ENCODE results near the gene DNAJC1.

DNAJC1 gene

GRCh38 chr10:21981118-21981517 lies 22.4 kb downstream of the DNAJC1 start:
- TF ChIP-seq CTCF (IDR thresholded peaks at IDR 0.05; ENCODE audit: low read depth, low read length) = no peak
- Histone ChIP-seq H3K27me3 (no peaks in the 10 kb centered on the region), H3K36me3 (no peaks in the 10 kb centered on the region), H3K4me1 (peaks cover 20% of the 10 kb centered on the region; the same call in 1 of the 2 replicates), H3K9me3 (no peaks in the 10 kb centered on the region), H3K4me3 (ENCODE audit: low read depth, low read length) (no peak overlapping the region)
- DNase-seq = no peak

GRCh38 chr10:21980691-21981090 lies 22.8 kb downstream of the DNAJC1 start:
- no peak for DNase-seq
- Histone ChIP-seq H3K4me3 (ENCODE audit: low read depth, low read length) (no peak overlapping the region), H3K4me1 (peaks cover 22% of the 10 kb centered on the region; the same call in 1 of the 2 replicates), H3K36me3 (no peaks in the 10 kb centered on the region), H3K27me3 (no peaks in the 10 kb centered on the region), H3K9me3 (no peaks in the 10 kb centered on the region)
- no peak for TF ChIP-seq CTCF (IDR thresholded peaks at IDR 0.05; ENCODE audit: low read depth, low read length)

GRCh38 chr10:21978191-21978862 lies 25.2 kb downstream of the DNAJC1 start:
- Histone ChIP-seq H3K4me3 (ENCODE audit: low read depth, low read length) (no peak overlapping the region), H3K36me3 (no peaks in the 10 kb centered on the region), H3K4me1 (peaks cover 27% of the 10 kb centered on the region), H3K9me3 (no peaks in the 10 kb centered on the region), H3K27me3 (no peaks in the 10 kb centered on the region)
- no peak for DNase-seq
- no peak for TF ChIP-seq CTCF (IDR thresholded peaks at IDR 0.05; ENCODE audit: low read depth, low read length)

GRCh38 chr10:21976739-21977138 lies 26.8 kb downstream of the DNAJC1 start:
- Histone ChIP-seq H3K4me3 (ENCODE audit: low read depth, low read length) (no peak overlapping the region), H3K27me3 (no peaks in the 10 kb centered on the region), H3K9me3 (no peaks in the 10 kb centered on the region), H3K4me1 (peaks cover 26% of the 10 kb centered on the region), H3K36me3 (no peaks in the 10 kb centered on the region)
- no peak for DNase-seq
- no peak for TF ChIP-seq CTCF (IDR thresholded peaks at IDR 0.05; ENCODE audit: low read depth, low read length)

- H3K36me3 ChIP-seq = no peaks in the 10 kb centered on the region
- no peaks in the 10 kb centered on the region for H3K27me3 ChIP-seq
- no peak overlapping the region for H3K4me3 ChIP-seq (ENCODE audit: low read depth, low read length)
- no peak for DNase-seq
- H3K9me3 ChIP-seq = no peaks in the 10 kb centered on the region
- no peak for TF ChIP-seq CTCF (IDR thresholded peaks at IDR 0.05; ENCODE audit: low read depth, low read length)
- peaks cover 23% of the 10 kb centered on the region for H3K4me1 ChIP-seq
Observed at GRCh38 chr10:21976280-21976679, 27.2 kb downstream of the DNAJC1 start.

GRCh38 chr10:21975378-21975990 lies 28.0 kb downstream of the DNAJC1 start:
- peaks cover 20% of the 10 kb centered on the region for H3K4me1 ChIP-seq
- no peak overlapping the region for H3K4me3 ChIP-seq (ENCODE audit: low read depth, low read length)
- no peaks in the 10 kb centered on the region for H3K36me3 ChIP-seq
- no peak for DNase-seq
- no peaks in the 10 kb centered on the region for H3K27me3 ChIP-seq
- no peak for TF ChIP-seq CTCF (IDR thresholded peaks at IDR 0.05; ENCODE audit: low read depth, low read length)
- H3K9me3 ChIP-seq = no peaks in the 10 kb centered on the region

Measured in BE2C (cell line).